HFFc6 (cell line): ENCODE data around the gene PPP2R5C. TPM values are rescaled to one million over a fixed set of nuclear protein-coding genes. Genes with fewer than 3 reads are reported as not detected.
"Not testable (repeated sequence)": the region's sequence is repeated elsewhere in the genome, so short reads cannot be mapped to it uniquely, and the experiment has no call there.

ENCODE experiments used
- DNase-seq: peaks from one replicate; pipeline ENCODE4 v3.0.0-alpha.2; 2018
- H3K27ac Mint-ChIP-seq: 2 replicates; pipeline ENCODE4 v1.8.0; 2020; ENCODE audit warnings: mild to moderate bottlenecking, mixed read lengths
- H3K27me3 Mint-ChIP-seq: 2 replicates; pipeline ENCODE4 v1.8.0; 2021; ENCODE audit warnings: mild to moderate bottlenecking, moderate library complexity, mixed read lengths; ENCODE audit not compliant: insufficient read depth
- H3K36me3 Mint-ChIP-seq: 2 replicates; pipeline ENCODE4 v1.8.0; 2021; ENCODE audit warnings: low read depth, mixed read lengths
- H3K4me1 Mint-ChIP-seq: 2 replicates; pipeline ENCODE4 v1.8.0; 2020; ENCODE audit warnings: low read depth, mixed read lengths
- H3K4me3 Mint-ChIP-seq: 2 replicates; pipeline ENCODE4 v1.8.0; 2020; ENCODE audit warnings: mild to moderate bottlenecking, moderate library complexity, mixed read lengths
- H3K9me3 Mint-ChIP-seq: 2 replicates; pipeline ENCODE4 v1.8.0; 2020; ENCODE audit warnings: mild to moderate bottlenecking, mixed read lengths
- CTCF ChIP-seq: fragments of 200-600 bp; sonication (generic); IDR thresholded peaks from 2 replicates; pipeline ENCODE4 v1.5.0; 2021; ENCODE audit warnings: antibody characterized with exemption, mild to moderate bottlenecking
- total RNA-seq, 6 experiments: library from RNA; stranded (reverse); fragmentation: NEBNext Ultra II Directional; extraction: Animal tissue kit (Norgen Biotek cat#: 25700); gene quantifications; 2 replicates in 1 of 6; 3 replicates in 5 of 6; pipeline ENCODE4 v1.2.3, GENCODE V29; 2021

The PPP2R5C gene
- total RNA-seq, 6 experiments from 2014 or later, result 108 to 128 (median 122) TPM

- Mint-ChIP-seq H3K4me3 (no peak overlapping the region), H3K27me3 (peaks cover 13% of the 10 kb centered on the region), H3K36me3 (no peaks in the 10 kb centered on the region), H3K9me3 (no peaks in the 10 kb centered on the region), H3K4me1 (peaks cover 9% of the 10 kb centered on the region), H3K27ac (no peak overlapping the region)
- DNase-seq, result no peak
- TF ChIP-seq CTCF, result no peak
Measured at GRCh38 chr14:101719045-101719645, 42.4 kb upstream of the PPP2R5C start.

GRCh38 chr14:101719708-101720107 lies 41.8 kb upstream of the PPP2R5C start:
- no peak overlapping the region for H3K4me3 Mint-ChIP-seq
- DNase-seq, result no peak
- no peak overlapping the region; the same call in 1 of the 2 replicates for H3K27ac Mint-ChIP-seq
- no peak for TF ChIP-seq CTCF
- H3K4me1 Mint-ChIP-seq, result peaks cover 9% of the 10 kb centered on the region
- no peaks in the 10 kb centered on the region for H3K36me3 Mint-ChIP-seq
- no peaks in the 10 kb centered on the region for H3K9me3 Mint-ChIP-seq
- peaks cover 13% of the 10 kb centered on the region for H3K27me3 Mint-ChIP-seq

- H3K27ac Mint-ChIP-seq, result no peak overlapping the region
- no peaks in the 10 kb centered on the region for H3K9me3 Mint-ChIP-seq
- H3K27me3 Mint-ChIP-seq, result peaks cover 8% of the 10 kb centered on the region
- no peak for DNase-seq
- no peak overlapping the region for H3K4me3 Mint-ChIP-seq
- H3K36me3 Mint-ChIP-seq, result no peaks in the 10 kb centered on the region
- no peak for TF ChIP-seq CTCF
- H3K4me1 Mint-ChIP-seq, result peaks cover 9% of the 10 kb centered on the region
Measured at GRCh38 chr14:101721111-101721510, 40.4 kb upstream of the PPP2R5C start.

GRCh38 chr14:101721951-101722661 lies 39.4 kb upstream of the PPP2R5C start:
- Mint-ChIP-seq H3K27me3 (peaks cover 15% of the 10 kb centered on the region), H3K9me3 (no peaks in the 10 kb centered on the region), H3K4me1 (peaks cover 9% of the 10 kb centered on the region), H3K27ac (peak overlapping the region; percentile 40; the same call in 1 of the 2 replicates), H3K4me3 (peak overlapping the region; percentile 11), H3K36me3 (no peaks in the 10 kb centered on the region)
- peak; percentile 88 for DNase-seq
- no peak for TF ChIP-seq CTCF

- Mint-ChIP-seq H3K36me3 (no peaks in the 10 kb centered on the region), H3K4me3 (no peak overlapping the region), H3K27me3 (peaks cover 24% of the 10 kb centered on the region), H3K9me3 (no peaks in the 10 kb centered on the region), H3K27ac (no peak overlapping the region), H3K4me1 (peaks cover 9% of the 10 kb centered on the region)
- no peak for TF ChIP-seq CTCF
- no peak for DNase-seq
Measured at GRCh38 chr14:101723061-101723595, 38.4 kb upstream of the PPP2R5C start.

GRCh38 chr14:101725652-101726051 lies 35.9 kb upstream of the PPP2R5C start:
- not testable (repeated sequence) for DNase-seq, H3K4me1 Mint-ChIP-seq, H3K4me3 Mint-ChIP-seq, H3K9me3 Mint-ChIP-seq, H3K27ac Mint-ChIP-seq, H3K36me3 Mint-ChIP-seq
- peaks cover 29% of the 10 kb centered on the region for H3K27me3 Mint-ChIP-seq
